Measurements from ENCODE around the gene SLC25A10. TPM values are rescaled to one million over a fixed set of nuclear protein-coding genes. Genes with fewer than 3 reads are reported as not detected.

The SLC25A10 gene
- total and polyA plus RNA-seq, 2 of the 4 experiments (the other 2 are of a cell fraction) = 14.9 to 19.0 TPM

DNA sequence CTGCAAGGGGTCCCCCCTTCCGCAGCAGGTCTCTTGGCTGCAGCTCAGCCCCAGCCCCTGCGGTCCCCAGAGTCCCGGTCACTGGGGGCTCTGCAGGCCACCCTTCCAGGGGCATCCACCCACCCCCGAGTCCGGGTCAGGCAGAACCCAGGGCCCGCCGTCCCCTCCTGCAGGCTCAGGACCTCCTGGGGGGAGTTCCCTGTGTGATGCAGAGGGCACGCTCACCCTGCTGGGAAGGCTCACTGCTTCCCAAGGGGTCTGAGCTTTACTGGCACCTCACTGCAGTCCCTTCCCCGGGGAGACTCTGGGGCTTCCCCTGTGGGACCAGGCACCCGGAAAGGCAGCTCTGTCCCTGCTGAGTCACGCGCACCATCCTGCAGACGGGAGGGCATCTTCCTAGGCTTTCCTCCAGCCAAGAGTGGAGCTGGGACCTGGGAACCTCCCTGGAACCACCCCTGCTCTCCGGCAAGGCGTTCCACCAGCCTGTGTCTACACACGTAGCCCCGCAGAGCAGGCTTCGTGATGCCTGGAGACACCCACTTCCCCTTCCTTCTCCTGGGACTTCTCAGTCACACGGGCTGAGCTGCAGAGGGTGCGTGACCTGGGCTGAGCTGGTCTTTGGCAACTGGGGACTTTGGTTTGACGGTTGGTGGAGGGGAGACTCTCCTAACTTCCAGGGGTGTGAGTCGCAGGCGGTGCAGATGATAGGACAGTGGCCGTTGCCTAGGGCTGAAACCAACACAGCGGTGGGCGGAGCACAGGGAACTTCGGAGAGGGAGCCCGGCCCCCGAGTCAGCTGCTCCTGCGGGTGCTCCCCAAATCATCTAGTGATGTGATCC, 23.4 kb downstream of the SLC25A10 start:
- Histone ChIP-seq H3K18ac (ENCODE audit: low read depth, low read length) (no peak overlapping the region), H2BK120ac (ENCODE audit: low read depth, low read length) (peak overlapping the region; percentile 15; the same call in 1 of the 2 replicates), H3K27me3 (ENCODE audit: control insufficient read depth, insufficient read depth, low read length) (no peaks in the 10 kb centered on the region; the same call in 1 of the 2 replicates), H3K56ac (ENCODE audit: extremely low read depth, insufficient read depth, low read length) (no peak overlapping the region), H3K79me1 (ENCODE audit: low read depth in 1 of 2, low read length in 2 of 2) (no peaks in the 10 kb centered on the region), H4K20me1 (ENCODE audit: insufficient read depth, low read length) (no peaks in the 10 kb centered on the region; the same call in 1 of the 2 replicates), H2AK9ac (replicated peaks; ENCODE audit: low read depth, low read length, poor library complexity) (peak overlapping the region; percentile 78), H2BK15ac (ENCODE audit: low read depth, low read length) (no peak overlapping the region), H2AFZ (replicated peaks; ENCODE audit: low read length, poor library complexity) (peak overlapping the region; percentile 90), H3K27ac (ENCODE audit: insufficient read depth, low read length) (no peak overlapping the region; the same call in 1 of the 2 replicates), H4K91ac (ENCODE audit: insufficient read depth, low read depth, low read length) (no peak overlapping the region), H2BK20ac (ENCODE audit: low read depth, low read length) (no peak overlapping the region), H3K9ac (ENCODE audit: low read depth, low read length) (no peak overlapping the region), H3K4me1 (ENCODE audit: control insufficient read depth, insufficient read depth, low read length) (peaks cover 5% of the 10 kb centered on the region), H3K4me2 (ENCODE audit: low read depth, low read length) (peak overlapping the region; percentile 36; the same call in 1 of the 2 replicates), H3K9me1 (ENCODE audit: insufficient read depth, low read length) (peaks cover 3% of the 10 kb centered on the region; the same call in 1 of the 2 replicates), H3K4me3 (ENCODE audit: insufficient read depth, low read depth, low read length) (no peak overlapping the region), H3K36me3 (ENCODE audit: control insufficient read depth, insufficient read depth, low read length) (no peaks in the 10 kb centered on the region), H4K8ac (ENCODE audit: low read depth in 2 of 2, low read length in 2 of 2) (peak overlapping the region in 1 of 2 experiments; percentile 44; a peak in 1 of 4 replicates), H3K4ac (ENCODE audit: low read depth, low read length) (peak overlapping the region; percentile 35; the same call in 1 of the 2 replicates), H3K9me3 (ENCODE audit: control insufficient read depth, insufficient read depth, low read length) (no peaks in the 10 kb centered on the region), H3K14ac (replicated peaks; ENCODE audit: low read depth, low read length) (peak overlapping the region; percentile 91), H2AK5ac (ENCODE audit: low read depth, low read length) (no peak overlapping the region), H2BK5ac (ENCODE audit: low read depth, low read length, poor library complexity, severe bottlenecking) (no peak overlapping the region), H3K23ac (ENCODE audit: low read depth, low read length) (no peak overlapping the region), H4K5ac (ENCODE audit: low read depth, low read length) (no peak overlapping the region; the same call in 1 of the 2 replicates)
- POLR2A ChIA-PET (ENCODE audit: unreplicated experiment) = interaction anchor here (0.5 kb wide), 1 partner anchor 119 kb away, joined by 14 read pairs; no protein-coding TSS in a partner anchor
- ATAC-seq (ENCODE audit: low read depth) = peak; percentile 18; the same call in 1 of the 2 replicates
- in situ Hi-C loops (cut with MboI; ENCODE audit: low sequenced_read_pairs) = no loop called here
- peak; percentile 33 for DNase-seq
- dilution Hi-C loops (cut with HindIII; ENCODE audit: low sequenced_read_pairs, unreplicated experiment) = no loop called here
- CTCF ChIA-PET = no interaction called here
- 45% methylated on average over 8 of the region's 30 CpGs; no CpG with 5 or more reads in 1 of the 2 experiments for WGBS, 2 experiments (ENCODE audit: extremely low coverage in 2 of 2, insufficient read length in 1 of 2)
- no TSS peak for BruUV-seq (replicated peaks)
- no peak for TF ChIP-seq MXI1 (IDR thresholded peaks at IDR 0.05; ENCODE audit: borderline replicate concordance, low read depth, low read length)
- no peak for TF ChIP-seq MAFK (IDR thresholded peaks at IDR 0.05; ENCODE audit: low read depth, low read length)
- no peak for TF ChIP-seq RFX5 (IDR thresholded peaks at IDR 0.05; ENCODE audit: low read depth, low read length)
- TF ChIP-seq FOS (IDR thresholded peaks at IDR 0.05; ENCODE audit: low read depth, low read length) = no peak
- TF ChIP-seq, protein P1, sequence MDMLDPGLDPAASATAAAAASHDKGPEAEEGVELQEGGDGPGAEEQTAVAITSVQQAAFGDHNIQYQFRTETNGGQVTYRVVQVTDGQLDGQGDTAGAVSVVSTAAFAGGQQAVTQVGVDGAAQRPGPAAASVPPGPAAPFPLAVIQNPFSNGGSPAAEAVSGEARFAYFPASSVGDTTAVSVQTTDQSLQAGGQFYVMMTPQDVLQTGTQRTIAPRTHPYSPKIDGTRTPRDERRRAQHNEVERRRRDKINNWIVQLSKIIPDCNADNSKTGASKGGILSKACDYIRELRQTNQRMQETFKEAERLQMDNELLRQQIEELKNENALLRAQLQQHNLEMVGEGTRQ (IDR thresholded peaks at IDR 0.05; ENCODE audit: low read depth, low read length) = no peak
- TF ChIP-seq NFE2L2 (IDR thresholded peaks at IDR 0.05; ENCODE audit: low read depth, low read length) = no peak
- TF ChIP-seq CEBPB (IDR thresholded peaks at IDR 0.05; ENCODE audit: low read depth, low read length) = no peak
- TF ChIP-seq CHD1 (IDR thresholded peaks at IDR 0.05; ENCODE audit: low read depth, low read length) = no peak
- TF ChIP-seq, protein P2, sequence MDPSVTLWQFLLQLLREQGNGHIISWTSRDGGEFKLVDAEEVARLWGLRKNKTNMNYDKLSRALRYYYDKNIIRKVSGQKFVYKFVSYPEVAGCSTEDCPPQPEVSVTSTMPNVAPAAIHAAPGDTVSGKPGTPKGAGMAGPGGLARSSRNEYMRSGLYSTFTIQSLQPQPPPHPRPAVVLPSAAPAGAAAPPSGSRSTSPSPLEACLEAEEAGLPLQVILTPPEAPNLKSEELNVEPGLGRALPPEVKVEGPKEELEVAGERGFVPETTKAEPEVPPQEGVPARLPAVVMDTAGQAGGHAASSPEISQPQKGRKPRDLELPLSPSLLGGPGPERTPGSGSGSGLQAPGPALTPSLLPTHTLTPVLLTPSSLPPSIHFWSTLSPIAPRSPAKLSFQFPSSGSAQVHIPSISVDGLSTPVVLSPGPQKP (IDR thresholded peaks at IDR 0.05; ENCODE audit: borderline replicate concordance, low read depth, low read length) = no peak
- no peak for TF ChIP-seq RAD21 (IDR thresholded peaks at IDR 0.05; ENCODE audit: low read length)
- TF ChIP-seq POLR2A (IDR thresholded peaks at IDR 0.05; ENCODE audit: low read depth, low read length) = no peak
- TF ChIP-seq BHLHE40 (IDR thresholded peaks at IDR 0.05; ENCODE audit: low read depth, low read length) = no peak
- intact Hi-C loops (cut with micrococcal nuclease) = no loop called here

All from IMR-90 (cell line).